Measurements from ENCODE around the gene ABHD17A.

Gene ABHD17A

GRCh38 chr19:1910177-1910576, 24.9 kb upstream of the ABHD17A start:
- H3K4me1 ChIP-seq (ENCODE audit: insufficient read depth, insufficient read length): peaks cover 37% of the 10 kb centered on the region
- TF ChIP-seq YY1 (IDR thresholded peaks at IDR 0.05; ENCODE audit: insufficient read depth, insufficient read length) (no peak), SUZ12 (IDR thresholded peaks at IDR 0.05; ENCODE audit: extremely low read depth, insufficient read depth, insufficient read length) (no peak), ZNF274 (IDR thresholded peaks at IDR 0.05; ENCODE audit: low read depth, low read length) (no peak)
- H3K36me3 ChIP-seq (ENCODE audit: insufficient read depth, insufficient read length, low read length): peaks cover 80% of the 10 kb centered on the region
- DNase-seq (ENCODE audit: low read depth, low spot score): no peak
- no peaks in the 10 kb centered on the region for H3K27me3 ChIP-seq (ENCODE audit: insufficient read depth, insufficient read length)
- H3K4me3 ChIP-seq (ENCODE audit: insufficient read length, low read depth): no peak overlapping the region
- H3K9me3 ChIP-seq (ENCODE audit: insufficient read depth, low read length): no peaks in the 10 kb centered on the region
- H3K9ac ChIP-seq (ENCODE audit: insufficient read length, low read depth): peak overlapping the region; percentile 57

- Histone ChIP-seq H3K9ac (ENCODE audit: insufficient read length, low read depth) (peak overlapping the region; percentile 66), H3K9me3 (ENCODE audit: insufficient read depth, low read length) (no peaks in the 10 kb centered on the region), H3K27me3 (ENCODE audit: insufficient read depth, insufficient read length) (no peaks in the 10 kb centered on the region), H3K4me3 (ENCODE audit: insufficient read length, low read depth) (no peak overlapping the region), H3K4me1 (ENCODE audit: insufficient read depth, insufficient read length) (peaks cover 35% of the 10 kb centered on the region), H3K36me3 (ENCODE audit: insufficient read depth, insufficient read length, low read length) (peaks cover 75% of the 10 kb centered on the region)
- TF ChIP-seq SUZ12 (IDR thresholded peaks at IDR 0.05; ENCODE audit: extremely low read depth, insufficient read depth, insufficient read length) (no peak), YY1 (IDR thresholded peaks at IDR 0.05; ENCODE audit: insufficient read depth, insufficient read length) (no peak), ZNF274 (IDR thresholded peaks at IDR 0.05; ENCODE audit: low read depth, low read length) (no peak)
- no peak for DNase-seq (ENCODE audit: low read depth, low spot score)
Observed at GRCh38 chr19:1909761-1910080, 24.4 kb upstream of the ABHD17A start.

- no peak for TF ChIP-seq ZNF274 (IDR thresholded peaks at IDR 0.05; ENCODE audit: low read depth, low read length)
- no peak for TF ChIP-seq SUZ12 (IDR thresholded peaks at IDR 0.05; ENCODE audit: extremely low read depth, insufficient read depth, insufficient read length)
- no peak for TF ChIP-seq YY1 (IDR thresholded peaks at IDR 0.05; ENCODE audit: insufficient read depth, insufficient read length)
- H3K9ac ChIP-seq (ENCODE audit: insufficient read length, low read depth): peak overlapping the region; percentile 63
- peaks cover 61% of the 10 kb centered on the region for H3K36me3 ChIP-seq (ENCODE audit: insufficient read depth, insufficient read length, low read length)
- H3K9me3 ChIP-seq (ENCODE audit: insufficient read depth, low read length): no peaks in the 10 kb centered on the region
- peaks cover 29% of the 10 kb centered on the region for H3K4me1 ChIP-seq (ENCODE audit: insufficient read depth, insufficient read length)
- no peaks in the 10 kb centered on the region for H3K27me3 ChIP-seq (ENCODE audit: insufficient read depth, insufficient read length)
- no peak overlapping the region for H3K4me3 ChIP-seq (ENCODE audit: insufficient read length, low read depth)
- DNase-seq (ENCODE audit: low read depth, low spot score): no peak
Observed at GRCh38 chr19:1908364-1908678, 23.0 kb upstream of the ABHD17A start.

- TF ChIP-seq ZNF274 (IDR thresholded peaks at IDR 0.05; ENCODE audit: low read depth, low read length) (no peak), SUZ12 (IDR thresholded peaks at IDR 0.05; ENCODE audit: extremely low read depth, insufficient read depth, insufficient read length) (no peak)
- no peak for DNase-seq (ENCODE audit: low read depth, low spot score)
- Histone ChIP-seq H3K36me3 (ENCODE audit: insufficient read depth, insufficient read length, low read length) (peaks cover 56% of the 10 kb centered on the region), H3K9me3 (ENCODE audit: insufficient read depth, low read length) (no peaks in the 10 kb centered on the region), H3K4me3 (ENCODE audit: insufficient read length, low read depth) (no peak overlapping the region), H3K9ac (ENCODE audit: insufficient read length, low read depth) (peak overlapping the region; percentile 63), H3K4me1 (ENCODE audit: insufficient read depth, insufficient read length) (peaks cover 29% of the 10 kb centered on the region), H3K27me3 (ENCODE audit: insufficient read depth, insufficient read length) (no peaks in the 10 kb centered on the region)
Observed at GRCh38 chr19:1907563-1908363, 22.5 kb upstream of the ABHD17A start.

GRCh38 chr19:1906985-1907562, 21.8 kb upstream of the ABHD17A start:
- H3K4me3 ChIP-seq (ENCODE audit: insufficient read length, low read depth): no peak overlapping the region
- no peaks in the 10 kb centered on the region for H3K27me3 ChIP-seq (ENCODE audit: insufficient read depth, insufficient read length)
- no peak for DNase-seq (ENCODE audit: low read depth, low spot score)
- H3K4me1 ChIP-seq (ENCODE audit: insufficient read depth, insufficient read length): peaks cover 25% of the 10 kb centered on the region
- TF ChIP-seq SUZ12 (IDR thresholded peaks at IDR 0.05; ENCODE audit: extremely low read depth, insufficient read depth, insufficient read length): no peak
- TF ChIP-seq ZNF274 (IDR thresholded peaks at IDR 0.05; ENCODE audit: low read depth, low read length): no peak
- no peak for TF ChIP-seq YY1 (IDR thresholded peaks at IDR 0.05; ENCODE audit: insufficient read depth, insufficient read length)
- peaks cover 49% of the 10 kb centered on the region for H3K36me3 ChIP-seq (ENCODE audit: insufficient read depth, insufficient read length, low read length)
- H3K9me3 ChIP-seq (ENCODE audit: insufficient read depth, low read length): no peaks in the 10 kb centered on the region
- peak overlapping the region; percentile 63 for H3K9ac ChIP-seq (ENCODE audit: insufficient read length, low read depth)

- Histone ChIP-seq H3K27me3 (ENCODE audit: insufficient read depth, insufficient read length) (no peaks in the 10 kb centered on the region), H3K36me3 (ENCODE audit: insufficient read depth, insufficient read length, low read length) (peaks cover 40% of the 10 kb centered on the region), H3K4me3 (ENCODE audit: insufficient read length, low read depth) (peak overlapping the region; percentile 66), H3K9me3 (ENCODE audit: insufficient read depth, low read length) (no peaks in the 10 kb centered on the region), H3K9ac (ENCODE audit: insufficient read length, low read depth) (peak overlapping the region; percentile 90), H3K4me1 (ENCODE audit: insufficient read depth, insufficient read length) (peaks cover 28% of the 10 kb centered on the region)
- DNase-seq (ENCODE audit: low read depth, low spot score): no peak
- no peak for TF ChIP-seq YY1 (IDR thresholded peaks at IDR 0.05; ENCODE audit: insufficient read depth, insufficient read length)
- no peak for TF ChIP-seq ZNF274 (IDR thresholded peaks at IDR 0.05; ENCODE audit: low read depth, low read length)
- no peak for TF ChIP-seq SUZ12 (IDR thresholded peaks at IDR 0.05; ENCODE audit: extremely low read depth, insufficient read depth, insufficient read length)
Observed at GRCh38 chr19:1905863-1906375, 20.6 kb upstream of the ABHD17A start.

GRCh38 chr19:1905110-1905862, 20.0 kb upstream of the ABHD17A start, which contains the start of the genes ADAT3 and SCAMP4:
Gene ADAT3, plus strand, starts transcription at chr19:1905399. Its CDS starts 6,649 bp downstream, at chr19:1912048.
Gene SCAMP4, plus strand, starts transcription at chr19:1905399. Its CDS starts 9,621 bp downstream, at chr19:1915020.
- Histone ChIP-seq H3K4me3 (ENCODE audit: insufficient read length, low read depth) (peak within 1 kb of the TSS; percentile 66), H3K9ac (ENCODE audit: insufficient read length, low read depth) (peak within 1 kb of the TSS; percentile 90), H3K9me3 (ENCODE audit: insufficient read depth, low read length) (no peaks in the 10 kb centered on the region), H3K36me3 (ENCODE audit: insufficient read depth, insufficient read length, low read length) (peaks cover 40% of the 10 kb centered on the region), H3K27me3 (ENCODE audit: insufficient read depth, insufficient read length) (no peaks in the 10 kb centered on the region), H3K4me1 (ENCODE audit: insufficient read depth, insufficient read length) (peaks cover 28% of the 10 kb centered on the region)
- TF ChIP-seq YY1 (IDR thresholded peaks at IDR 0.05; ENCODE audit: insufficient read depth, insufficient read length): no peak
- TF ChIP-seq SUZ12 (IDR thresholded peaks at IDR 0.05; ENCODE audit: extremely low read depth, insufficient read depth, insufficient read length): no peak
- no peak for TF ChIP-seq ZNF274 (IDR thresholded peaks at IDR 0.05; ENCODE audit: low read depth, low read length)
- DNase-seq (ENCODE audit: low read depth, low spot score): peak; percentile 99
